A673 (cell line): ENCODE results near the gene DNAJC10.

Experiments used
- EZH2 ChIP-seq: fragments of 200-600 bp; sonication (generic); IDR thresholded peaks from 2 replicates; pipeline ENCODE4 v1.6.1; 2017; ENCODE audit warnings: borderline replicate concordance, low read depth, mild to moderate bottlenecking, mixed read lengths, antibody characterized with exemption, low read length; ENCODE audit not compliant: poor library complexity, severe bottlenecking
- TF ChIP-seq, protein P1 (sequence below): fragments of 300-800, 200-600 bp; sonication (generic); conservative IDR thresholded peaks from 2 replicates; pipeline ENCODE4 v1.5.1; 2017; ENCODE audit warnings: low read depth, mild to moderate bottlenecking, antibody characterized with exemption, low read length, moderate library complexity, mixed read lengths

DNA sequence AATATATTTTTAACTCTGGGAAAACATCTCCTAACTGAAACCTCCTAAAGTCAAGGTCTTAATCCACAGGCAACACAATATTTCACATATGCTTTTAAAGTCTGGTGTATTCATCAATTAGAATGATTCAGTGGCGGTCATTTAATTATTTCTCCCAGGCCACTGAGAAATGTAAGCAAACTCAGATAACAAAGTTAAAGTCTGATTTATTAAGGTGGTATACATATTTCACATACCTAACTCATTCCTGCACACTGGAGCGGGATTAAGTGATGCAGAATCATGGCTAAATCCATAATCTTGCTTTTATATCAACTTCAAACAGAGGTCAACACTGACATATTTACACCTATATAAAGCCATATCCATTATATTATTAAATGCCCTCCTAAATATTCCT, 106.7 kb downstream of the DNAJC10 start:
- TF ChIP-seq, protein P1, sequence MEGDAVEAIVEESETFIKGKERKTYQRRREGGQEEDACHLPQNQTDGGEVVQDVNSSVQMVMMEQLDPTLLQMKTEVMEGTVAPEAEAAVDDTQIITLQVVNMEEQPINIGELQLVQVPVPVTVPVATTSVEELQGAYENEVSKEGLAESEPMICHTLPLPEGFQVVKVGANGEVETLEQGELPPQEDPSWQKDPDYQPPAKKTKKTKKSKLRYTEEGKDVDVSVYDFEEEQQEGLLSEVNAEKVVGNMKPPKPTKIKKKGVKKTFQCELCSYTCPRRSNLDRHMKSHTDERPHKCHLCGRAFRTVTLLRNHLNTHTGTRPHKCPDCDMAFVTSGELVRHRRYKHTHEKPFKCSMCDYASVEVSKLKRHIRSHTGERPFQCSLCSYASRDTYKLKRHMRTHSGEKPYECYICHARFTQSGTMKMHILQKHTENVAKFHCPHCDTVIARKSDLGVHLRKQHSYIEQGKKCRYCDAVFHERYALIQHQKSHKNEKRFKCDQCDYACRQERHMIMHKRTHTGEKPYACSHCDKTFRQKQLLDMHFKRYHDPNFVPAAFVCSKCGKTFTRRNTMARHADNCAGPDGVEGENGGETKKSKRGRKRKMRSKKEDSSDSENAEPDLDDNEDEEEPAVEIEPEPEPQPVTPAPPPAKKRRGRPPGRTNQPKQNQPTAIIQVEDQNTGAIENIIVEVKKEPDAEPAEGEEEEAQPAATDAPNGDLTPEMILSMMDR: no peak
- TF ChIP-seq EZH2: no peak
